Neural cell (in vitro differentiated cells): ENCODE measurements around the gene KRT5.

Source experiments
- CTCF ChIP-seq: fragments of 450-650 bp; IDR thresholded peaks from 2 replicates; pipeline ENCODE4 v1.5.1; 2014; ENCODE audit warnings: antibody characterized with exemption, mild to moderate bottlenecking, moderate library complexity; ENCODE audit not compliant: poor library complexity, severe bottlenecking
- EP300 ChIP-seq: fragments of 450-650 bp; conservative IDR thresholded peaks from 2 replicates; pipeline ENCODE4 v1.6.1; 2014; ENCODE audit warnings: antibody characterized with exemption, mild to moderate bottlenecking, moderate library complexity; ENCODE audit not compliant: poor library complexity, severe bottlenecking
- EZH2 ChIP-seq: fragments of 200-600, 300-800 bp; shearing (Covaris generic), sonication (generic); IDR thresholded peaks from 2 replicates; pipeline ENCODE4 v1.6.1; 2014; ENCODE audit warnings: antibody characterized with exemption, low read length, borderline replicate concordance, mild to moderate bottlenecking; ENCODE audit not compliant: insufficient read depth, poor library complexity, severe bottlenecking
- POLR2AphosphoS5 ChIP-seq: IDR thresholded peaks from 2 replicates; pipeline ENCODE4 v1.6.1; 2012
- RAD21 ChIP-seq: fragments of 450-650 bp; conservative IDR thresholded peaks from 2 replicates; pipeline ENCODE4 v1.6.1; 2014; ENCODE audit warnings: antibody characterized with exemption, mild to moderate bottlenecking, moderate library complexity
- TAF1 ChIP-seq: IDR thresholded peaks from 2 replicates; pipeline ENCODE4 v1.6.1; 2012; ENCODE audit warnings: low read depth

- TF ChIP-seq CTCF (no peak), EP300 (peak; percentile 25), TAF1 (no peak), EZH2 (no peak), RAD21 (no peak), POLR2AphosphoS5 (no peak)
Observed at GRCh38 chr12:52566847-52567291, 46.7 kb upstream of the KRT5 start.
